GM23248 (cell line): ENCODE results near the gene ADAMTS3.

Source experiments
- EZH2 ChIP-seq: fragments of 200-600 bp; sonication (generic); IDR thresholded peaks from 2 replicates; pipeline ENCODE4 v1.6.1; 2018; ENCODE audit warnings: antibody characterized with exemption, mild to moderate bottlenecking; ENCODE audit not compliant: insufficient read depth, poor library complexity, severe bottlenecking
- EZH2phosphoT487 ChIP-seq: fragments of 200-600 bp; sonication (generic); IDR thresholded peaks from 2 replicates; pipeline ENCODE4 v1.6.1; 2018; ENCODE audit warnings: antibody characterized with exemption, moderate library complexity, mild to moderate bottlenecking, low read depth; ENCODE audit not compliant: insufficient read depth

DNA sequence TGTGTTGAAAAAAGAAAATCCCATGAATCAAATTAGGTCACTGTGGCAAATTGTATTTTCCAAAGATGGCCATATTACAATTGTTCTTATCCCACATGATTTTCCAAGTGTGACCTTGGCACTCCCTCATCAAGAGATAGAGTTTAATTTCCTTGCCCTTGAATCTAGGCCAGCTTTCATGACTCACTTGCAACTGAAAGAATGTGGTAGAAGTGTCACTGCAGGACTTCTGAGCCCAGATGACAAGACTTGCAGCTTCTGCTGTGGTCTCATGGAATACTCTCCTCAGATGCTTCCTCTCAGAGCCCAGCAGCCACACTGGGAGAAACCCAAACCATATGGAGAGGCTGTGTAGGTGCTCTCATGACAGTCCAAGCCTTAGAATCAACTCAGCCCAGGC, 139.0 kb downstream of the ADAMTS3 start:
- no peak for TF ChIP-seq EZH2
- no peak for TF ChIP-seq EZH2phosphoT487
